GM21825 (cell line): ENCODE measurements around the gene ORC3.
"Not testable (repeated sequence)": the region's sequence is repeated elsewhere in the genome, so short reads cannot be mapped to it uniquely, and the experiment has no call there.

Source experiments
- ATAC-seq: cut with Tn5 transposase; IDR thresholded peaks from one replicate; pipeline ENCODE4 v1.9.1; 2021; ENCODE audit warnings: mild to moderate bottlenecking, moderate library complexity; ENCODE audit not compliant: unreplicated experiment

The ORC3 gene

GRCh38 chr6:87690441-87690840 is 100.5 kb downstream of the ORC3 start:
- no peak for ATAC-seq

GRCh38 chr6:87692086-87692485 is 102.2 kb downstream of the ORC3 start:
- no peak for ATAC-seq

- not testable (repeated sequence) for ATAC-seq
Measured at GRCh38 chr6:87696817-87697216, 106.9 kb downstream of the ORC3 start.

GRCh38 chr6:87697581-87698546 is 107.9 kb downstream of the ORC3 start:
- ATAC-seq: no peak

- ATAC-seq: no peak
Measured at GRCh38 chr6:87698547-87699006, 108.6 kb downstream of the ORC3 start.

GRCh38 chr6:87699576-87699975 is 109.6 kb downstream of the ORC3 start:
- no peak for ATAC-seq

GRCh38 chr6:87700397-87701343 is 110.7 kb downstream of the ORC3 start:
- no peak for ATAC-seq

GRCh38 chr6:87701344-87701675 is 111.4 kb downstream of the ORC3 start:
- peak; percentile 0 for ATAC-seq

GRCh38 chr6:87701676-87702588 is 112.0 kb downstream of the ORC3 start, which contains the start of gene AKIRIN2:
AKIRIN2 (minus strand) TSS chr6:87702233; CDS start chr6:87701684, 549 bp downstream.
- ATAC-seq: peak; percentile 65

- peak; percentile 21 for ATAC-seq
Measured at GRCh38 chr6:87702589-87702945, 112.6 kb downstream of the ORC3 start.

- not testable (repeated sequence) for ATAC-seq
Measured at GRCh38 chr6:87703039-87703438, 113.1 kb downstream of the ORC3 start.

GRCh38 chr6:87705070-87705691 is 115.2 kb downstream of the ORC3 start:
- peak; percentile 56 for ATAC-seq

GRCh38 chr6:87706187-87706966 is 116.4 kb downstream of the ORC3 start:
- ATAC-seq: no peak

GRCh38 chr6:87708581-87709427 is 118.9 kb downstream of the ORC3 start:
- ATAC-seq: not testable (repeated sequence)

- no peak for ATAC-seq
Measured at GRCh38 chr6:87710090-87710489, 120.2 kb downstream of the ORC3 start.

- not testable (repeated sequence) for ATAC-seq
Measured at GRCh38 chr6:87712713-87713112, 122.8 kb downstream of the ORC3 start.

GRCh38 chr6:87714093-87714842 is 124.3 kb downstream of the ORC3 start:
- ATAC-seq: peak; percentile 49
